Thyroid gland (tissue), 4 donors: ENCODE results near the gene CD244. TPM values are rescaled to one million over a fixed set of nuclear protein-coding genes. Genes with fewer than 3 reads are reported as not detected.

Experiments used
- DNase-seq, 2 donors: peaks; one replicate each; pipeline ENCODE4 v3.0.0-alpha.2; 2019
- H3K27ac ChIP-seq, 3 donors: fragments of 200-600 bp; sonication (generic); 1 replicate in 2 of 3; 2 replicates in 1 of 3; pipeline ENCODE4 v1.5.1; 2016 to 2019; ENCODE audit warnings: mild to moderate bottlenecking in 1 of 3, moderate library complexity in 1 of 3
- H3K27me3 ChIP-seq: fragments of 200-600 bp; sonication (generic); one replicate; pipeline ENCODE4 v1.5.1; 2019
- H3K36me3 ChIP-seq, 2 donors: fragments of 200-600 bp; sonication (generic); one replicate each; pipeline ENCODE4 v1.5.1; 2016 to 2019
- H3K4me1 ChIP-seq, 2 donors: fragments of 200-600 bp; sonication (generic); one replicate each; pipeline ENCODE4 v1.5.1; 2017 to 2019
- H3K4me3 ChIP-seq, 3 donors: fragments of 200-600 bp; sonication (generic); replicated peaks in 1 of 3; 1 replicate in 2 of 3; 2 replicates in 1 of 3; pipeline ENCODE4 v1.5.1; 2016; ENCODE audit warnings: mild to moderate bottlenecking in 1 of 3
- H3K9me3 ChIP-seq: fragments of 200-600 bp; sonication (generic); one replicate; pipeline ENCODE4 v1.5.1; 2017
- CTCF ChIP-seq, 6 experiments: fragments of 200-600 bp in 3 of 6; fragments of 450-650 bp in 3 of 6; sonication (generic) in 3 of 6; IDR thresholded peaks; one replicate each; pipeline ENCODE4 v1.5.1; 2016 to 2019; ENCODE audit warnings: antibody characterized with exemption in 6 of 6, mild to moderate bottlenecking in 2 of 6, inconsistent platforms in 1 of 6, moderate library complexity in 1 of 6
- POLR2A ChIP-seq, 2 donors: fragments of 450-650 bp; IDR thresholded peaks; one replicate each; pipeline ENCODE4 v1.6.1; 2017; ENCODE audit warnings: antibody characterized with exemption in 2 of 2, mild to moderate bottlenecking in 2 of 2, moderate library complexity in 1 of 2
- WGBS, 2 donors: methylation state at CpG; one replicate each; pipeline ENCODE4 v1.1.5; 2017; 5-methylcytosine and 5-hydroxymethylcytosine counted together
- intact Hi-C: fragments of 100-400 bp; cut with DNase I; formaldehyde crosslinking; loops from one replicate; pipeline ENCODE4 v1.15.1; 2023
- total RNA-seq, 4 donors: library from RNA; depleted of rRNA; stranded (reverse); fragments of >200 nt; gene quantifications; one replicate each; pipeline ENCODE4 v1.2.3, GENCODE V29; 2016

Gene CD244
- total RNA-seq, 4 donors from 2014 or later, result 0.27 TPM; not detected in 3

GRCh38 chr1:160827418-160827817 is 35.3 kb downstream of the CD244 start:
- Histone ChIP-seq H3K27me3 (no peaks in the 10 kb centered on the region), H3K4me3 (no peak overlapping the region), H3K4me1 (no peaks in the 10 kb centered on the region), H3K9me3 (no peaks in the 10 kb centered on the region), H3K27ac (no peak overlapping the region), H3K36me3 (no peaks in the 10 kb centered on the region)
- DNase-seq, result no peak
- intact Hi-C loops, result no loop called here
- TF ChIP-seq POLR2A (IDR thresholded peaks at IDR 0.05) (no peak), CTCF (IDR thresholded peaks at IDR 0.05) (no peak)
- WGBS, 2 donors, result 95 to 98% methylated on average over 2 of the region's 2 CpGs

GRCh38 chr1:160826546-160826945 is 36.1 kb downstream of the CD244 start:
- Histone ChIP-seq H3K4me3 (no peak overlapping the region), H3K36me3 (no peaks in the 10 kb centered on the region), H3K27ac (no peak overlapping the region), H3K27me3 (no peaks in the 10 kb centered on the region), H3K9me3 (no peaks in the 10 kb centered on the region), H3K4me1 (no peaks in the 10 kb centered on the region)
- 92% methylated on average over 1 of the region's 1 CpG for whole genome bisulfite sequencing, 2 donors
- no peak for DNase-seq
- intact Hi-C loops, result no loop called here
- TF ChIP-seq CTCF (IDR thresholded peaks at IDR 0.05) (no peak), POLR2A (IDR thresholded peaks at IDR 0.05) (no peak)

- WGBS, 2 donors, result 74 to 93% methylated on average over 3 of the region's 3 CpGs
- no peak overlapping the region for H3K27ac ChIP-seq
- H3K9me3 ChIP-seq, result no peaks in the 10 kb centered on the region
- no peak for DNase-seq
- intact Hi-C loops, result no loop called here
- H3K4me3 ChIP-seq, result no peak overlapping the region
- no peak for TF ChIP-seq CTCF (IDR thresholded peaks at IDR 0.05)
- TF ChIP-seq POLR2A (IDR thresholded peaks at IDR 0.05), result no peak
- no peaks in the 10 kb centered on the region for H3K4me1 ChIP-seq
- H3K27me3 ChIP-seq, result no peaks in the 10 kb centered on the region
- H3K36me3 ChIP-seq, result no peaks in the 10 kb centered on the region
Measured at GRCh38 chr1:160823296-160823695, 39.4 kb downstream of the CD244 start.

- no peaks in the 10 kb centered on the region for H3K4me1 ChIP-seq
- H3K27me3 ChIP-seq, result no peaks in the 10 kb centered on the region
- WGBS, 2 donors, result 74 to 77% methylated on average over 8 of the region's 8 CpGs
- intact Hi-C loops, result no loop called here
- TF ChIP-seq CTCF (IDR thresholded peaks at IDR 0.05) (no peak), POLR2A (IDR thresholded peaks at IDR 0.05) (no peak)
- no peak overlapping the region for H3K27ac ChIP-seq
- no peaks in the 10 kb centered on the region for H3K36me3 ChIP-seq
- DNase-seq, result no peak
- H3K4me3 ChIP-seq, result no peak overlapping the region
- no peaks in the 10 kb centered on the region for H3K9me3 ChIP-seq
Measured at GRCh38 chr1:160821627-160822026, 41.1 kb downstream of the CD244 start.

- Histone ChIP-seq H3K27me3 (no peaks in the 10 kb centered on the region), H3K27ac (no peak overlapping the region), H3K4me3 (no peak overlapping the region), H3K4me1 (no peaks in the 10 kb centered on the region), H3K9me3 (no peaks in the 10 kb centered on the region), H3K36me3 (no peaks in the 10 kb centered on the region)
- WGBS, 2 donors, result 67 to 78% methylated on average over 3 of the region's 3 CpGs
- DNase-seq, result no peak
- TF ChIP-seq CTCF (IDR thresholded peaks at IDR 0.05) (no peak), POLR2A (IDR thresholded peaks at IDR 0.05) (no peak)
- intact Hi-C loops, result no loop called here
Measured at GRCh38 chr1:160819186-160819585, 43.5 kb downstream of the CD244 start.
